HG03108 (cell line): ENCODE data around the gene CELF2.

Experiments
- ATAC-seq: cut with Tn5 transposase; IDR thresholded peaks from one replicate; pipeline ENCODE4 v1.9.1; 2021; ENCODE audit warnings: moderate library complexity; ENCODE audit not compliant: unreplicated experiment

CELF2 gene

GRCh38 chr10:11317936-11318670, 300.4 kb downstream of the CELF2 start:
- ATAC-seq, result no peak

GRCh38 chr10:11318826-11319598, 301.3 kb downstream of the CELF2 start:
- no peak for ATAC-seq

GRCh38 chr10:11319990-11320602, 302.4 kb downstream of the CELF2 start:
- ATAC-seq, result no peak

GRCh38 chr10:11320809-11321520, 303.3 kb downstream of the CELF2 start:
- no peak for ATAC-seq

GRCh38 chr10:11322698-11323097, 305.0 kb downstream of the CELF2 start:
- ATAC-seq, result no peak

- no peak for ATAC-seq
Measured at GRCh38 chr10:11324761-11325321, 307.2 kb downstream of the CELF2 start.

- ATAC-seq, result no peak
Measured at GRCh38 chr10:11325817-11326216, 308.1 kb downstream of the CELF2 start.

GRCh38 chr10:11326241-11326640, 308.6 kb downstream of the CELF2 start:
- ATAC-seq, result no peak

- ATAC-seq, result no peak
Measured at GRCh38 chr10:11326913-11327616, 309.4 kb downstream of the CELF2 start.

- no peak for ATAC-seq
Measured at GRCh38 chr10:11328264-11329061, 310.8 kb downstream of the CELF2 start.

GRCh38 chr10:11329062-11329673, 311.5 kb downstream of the CELF2 start:
- no peak for ATAC-seq

- no peak for ATAC-seq
Measured at GRCh38 chr10:11330383-11331045, 312.8 kb downstream of the CELF2 start.

GRCh38 chr10:11331046-11331577, 313.4 kb downstream of the CELF2 start:
- ATAC-seq, result no peak

- no peak for ATAC-seq
Measured at GRCh38 chr10:11331726-11332125, 314.1 kb downstream of the CELF2 start.

GRCh38 chr10:11332846-11333245, 315.2 kb downstream of the CELF2 start:
- ATAC-seq, result no peak

GRCh38 chr10:11334436-11334835, 316.8 kb downstream of the CELF2 start:
- no peak for ATAC-seq

- no peak for ATAC-seq
Measured at GRCh38 chr10:11335167-11335652, 317.5 kb downstream of the CELF2 start.

GRCh38 chr10:11335881-11336430, 318.3 kb downstream of the CELF2 start:
- ATAC-seq, result no peak
